ENCODE data around the gene SLC35B2.

The SLC35B2 gene

DNA sequence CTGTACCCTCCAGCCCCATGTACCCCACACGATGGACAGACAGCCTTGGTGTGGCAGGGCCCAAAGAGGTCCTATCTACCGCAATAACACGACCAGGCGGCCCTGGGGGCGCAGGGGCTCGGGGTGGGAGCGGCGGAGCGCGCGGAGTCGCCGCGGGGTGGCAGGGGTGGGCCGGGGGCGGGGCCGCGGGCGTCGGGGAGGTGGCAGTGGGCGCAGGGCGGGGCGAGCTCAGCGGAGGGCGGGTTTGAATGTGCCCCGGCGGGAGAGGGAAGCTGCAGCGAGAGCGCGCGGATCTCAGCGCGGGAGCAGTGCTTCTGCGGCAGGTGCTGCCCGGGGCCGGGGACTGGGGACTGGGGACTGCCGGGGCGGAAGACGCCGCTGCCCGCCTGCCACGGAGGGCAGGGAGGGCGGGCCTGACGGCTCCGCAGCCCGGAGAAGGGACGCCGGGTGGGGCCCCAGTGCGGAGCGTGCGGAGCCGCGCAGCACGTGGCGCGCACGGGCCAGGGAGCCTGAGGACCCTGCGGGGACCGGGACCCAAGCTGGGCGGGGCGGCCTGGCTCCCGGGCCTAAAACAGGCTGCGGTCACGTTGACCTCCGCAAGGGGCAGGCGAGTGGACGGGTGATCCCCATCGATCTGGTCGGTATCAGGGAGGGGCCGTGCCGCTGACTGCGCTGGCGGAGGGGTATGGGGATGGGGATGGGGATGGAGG is 33.9 kb downstream of the SLC35B2 start, which contains the start of gene SLC29A1:
Gene SLC29A1, plus strand, starts transcription at position 277 of the 710 bp plus-strand sequence. CDS start 3,719 bp downstream, outside the sequence.
- peak within 1 kb of the TSS; percentile 74 for H3K4me3 ChIP-seq (replicated peaks; ENCODE audit: low read depth, low read length)
- no peak for DNase-seq (ENCODE audit: extremely low read depth, low read depth)
- TF ChIP-seq, protein P1, sequence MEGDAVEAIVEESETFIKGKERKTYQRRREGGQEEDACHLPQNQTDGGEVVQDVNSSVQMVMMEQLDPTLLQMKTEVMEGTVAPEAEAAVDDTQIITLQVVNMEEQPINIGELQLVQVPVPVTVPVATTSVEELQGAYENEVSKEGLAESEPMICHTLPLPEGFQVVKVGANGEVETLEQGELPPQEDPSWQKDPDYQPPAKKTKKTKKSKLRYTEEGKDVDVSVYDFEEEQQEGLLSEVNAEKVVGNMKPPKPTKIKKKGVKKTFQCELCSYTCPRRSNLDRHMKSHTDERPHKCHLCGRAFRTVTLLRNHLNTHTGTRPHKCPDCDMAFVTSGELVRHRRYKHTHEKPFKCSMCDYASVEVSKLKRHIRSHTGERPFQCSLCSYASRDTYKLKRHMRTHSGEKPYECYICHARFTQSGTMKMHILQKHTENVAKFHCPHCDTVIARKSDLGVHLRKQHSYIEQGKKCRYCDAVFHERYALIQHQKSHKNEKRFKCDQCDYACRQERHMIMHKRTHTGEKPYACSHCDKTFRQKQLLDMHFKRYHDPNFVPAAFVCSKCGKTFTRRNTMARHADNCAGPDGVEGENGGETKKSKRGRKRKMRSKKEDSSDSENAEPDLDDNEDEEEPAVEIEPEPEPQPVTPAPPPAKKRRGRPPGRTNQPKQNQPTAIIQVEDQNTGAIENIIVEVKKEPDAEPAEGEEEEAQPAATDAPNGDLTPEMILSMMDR (IDR thresholded peaks at IDR 0.05; ENCODE audit: low read depth, low read length, missing control alignments) = no peak

DNA sequence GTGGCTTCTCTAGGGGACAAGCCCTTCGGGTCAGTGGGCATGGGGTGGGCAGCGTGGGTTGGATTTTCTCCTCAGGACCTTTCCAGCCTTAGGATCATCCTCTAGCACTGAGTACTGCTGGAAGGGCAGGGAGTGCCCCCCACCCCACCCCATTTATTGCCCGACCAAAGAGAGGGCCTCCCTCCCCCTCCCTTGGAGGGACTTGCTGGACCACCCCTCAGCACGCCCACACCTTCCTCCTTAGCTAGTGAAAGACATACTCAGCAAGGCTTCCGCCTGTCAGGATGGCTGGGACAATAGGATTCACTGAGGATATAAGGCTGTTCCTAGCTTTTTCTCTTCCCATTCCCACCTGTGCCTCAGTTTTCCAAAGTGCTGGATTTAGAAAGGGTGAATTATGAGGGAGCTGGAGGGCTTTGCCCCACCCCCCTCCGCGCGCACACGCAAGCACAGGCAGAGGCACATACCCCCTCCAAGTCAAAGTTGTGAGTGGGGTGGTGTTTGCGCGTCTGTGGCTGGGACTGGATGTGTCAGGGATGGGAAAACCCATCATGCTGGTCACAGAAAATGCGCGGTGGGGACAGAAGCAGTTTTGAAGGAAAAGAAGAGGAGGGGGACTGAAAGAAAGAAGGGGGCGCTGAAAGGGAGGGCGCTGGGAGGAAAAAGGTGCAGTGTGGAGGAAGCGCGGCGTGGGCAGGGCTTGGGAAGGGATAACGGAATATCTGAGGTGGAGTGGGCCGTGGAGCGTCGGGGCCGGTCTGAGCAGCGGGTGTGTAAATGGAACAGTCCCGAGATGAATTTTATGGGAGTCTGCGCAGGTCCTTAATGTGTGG is 34.6 kb downstream of the SLC35B2 start:
- DNase-seq (ENCODE audit: extremely low read depth, low read depth) = no peak
- peak overlapping the region; percentile 74 for H3K4me3 ChIP-seq (replicated peaks; ENCODE audit: low read depth, low read length)
- TF ChIP-seq, protein P1 (IDR thresholded peaks at IDR 0.05; ENCODE audit: low read depth, low read length, missing control alignments) = no peak

DNA sequence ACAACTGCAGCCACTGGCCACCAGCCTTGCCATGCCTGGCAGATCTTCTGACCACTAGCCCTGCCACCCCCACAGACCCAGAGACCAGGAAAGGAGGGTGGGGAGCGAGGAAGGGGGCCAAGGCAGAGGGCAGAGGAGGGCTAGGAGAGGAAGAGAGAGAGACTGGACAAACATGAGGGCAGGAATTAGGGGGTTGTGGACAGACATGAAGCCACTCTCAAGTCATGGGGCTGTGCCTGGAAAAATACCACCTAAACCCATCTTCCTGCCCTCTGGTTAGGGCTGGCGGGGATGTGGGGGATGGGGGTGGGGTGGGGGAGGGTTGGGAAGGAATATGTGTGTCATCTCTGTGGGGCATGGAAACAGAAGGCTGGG is 35.4 kb downstream of the SLC35B2 start:
- no peak overlapping the region for H3K4me3 ChIP-seq (replicated peaks; ENCODE audit: low read depth, low read length)
- TF ChIP-seq, protein P1 (IDR thresholded peaks at IDR 0.05; ENCODE audit: low read depth, low read length, missing control alignments) = no peak
- DNase-seq (ENCODE audit: extremely low read depth, low read depth) = no peak

DNA sequence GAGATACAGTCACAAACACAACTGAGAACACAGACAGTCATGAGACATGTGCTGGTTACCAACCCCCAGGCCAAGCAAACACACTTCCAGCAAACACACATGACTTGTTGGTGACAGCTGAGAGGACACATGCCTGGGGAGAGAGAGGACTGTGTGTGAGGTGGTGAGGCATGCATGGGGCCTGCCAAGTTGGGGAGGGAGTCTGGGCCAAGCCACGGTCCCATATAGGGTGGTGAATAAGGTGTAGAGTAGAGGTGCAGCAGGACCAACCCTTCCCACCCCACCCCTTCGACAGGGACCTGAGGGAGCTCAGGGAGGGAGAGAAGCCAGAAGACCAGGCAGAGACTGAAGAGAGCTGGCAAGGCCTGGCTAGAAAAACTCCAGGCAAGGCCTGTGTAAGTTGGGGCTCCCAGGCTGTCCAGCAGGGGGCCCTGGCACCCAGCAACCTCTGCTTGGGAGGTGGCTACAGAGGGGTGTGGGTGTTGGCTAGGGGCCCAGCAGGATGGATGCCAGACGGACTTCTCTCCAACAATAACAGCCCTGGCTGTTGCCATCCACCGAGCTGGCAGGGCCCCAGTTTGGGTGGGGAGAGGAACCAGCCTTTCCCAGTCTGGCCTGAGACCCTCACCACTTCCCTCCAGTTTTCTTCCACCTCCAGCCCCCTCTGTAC is 35.9 kb downstream of the SLC35B2 start:
- DNase-seq (ENCODE audit: extremely low read depth, low read depth) = peak; percentile 66
- H3K4me3 ChIP-seq (replicated peaks; ENCODE audit: low read depth, low read length) = no peak overlapping the region
- TF ChIP-seq, protein P1 (IDR thresholded peaks at IDR 0.05; ENCODE audit: low read depth, low read length, missing control alignments) = peak; percentile 86

DNA sequence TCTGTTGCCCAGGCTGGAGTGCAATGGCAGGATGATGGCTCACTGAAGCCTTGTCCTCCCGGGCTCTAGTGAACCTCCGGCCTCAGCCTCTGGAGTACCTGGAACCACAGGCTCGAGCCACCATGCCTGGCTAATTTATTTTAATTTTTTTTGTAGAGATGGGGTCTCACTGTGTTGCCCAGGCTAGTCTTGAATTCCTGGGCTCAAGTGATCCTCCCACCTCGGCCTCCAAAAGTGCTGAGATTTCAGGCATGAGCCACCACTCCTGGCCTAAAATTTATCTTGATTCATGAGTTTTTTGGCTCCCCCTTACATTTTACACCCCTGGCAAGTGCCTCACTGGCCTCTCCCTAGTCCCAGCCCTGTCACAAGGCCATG is 36.4 kb downstream of the SLC35B2 start:
- no peak overlapping the region for H3K4me3 ChIP-seq (replicated peaks; ENCODE audit: low read depth, low read length)
- DNase-seq (ENCODE audit: extremely low read depth, low read depth) = no peak
- TF ChIP-seq, protein P1 (IDR thresholded peaks at IDR 0.05; ENCODE audit: low read depth, low read length, missing control alignments) = no peak

DNA sequence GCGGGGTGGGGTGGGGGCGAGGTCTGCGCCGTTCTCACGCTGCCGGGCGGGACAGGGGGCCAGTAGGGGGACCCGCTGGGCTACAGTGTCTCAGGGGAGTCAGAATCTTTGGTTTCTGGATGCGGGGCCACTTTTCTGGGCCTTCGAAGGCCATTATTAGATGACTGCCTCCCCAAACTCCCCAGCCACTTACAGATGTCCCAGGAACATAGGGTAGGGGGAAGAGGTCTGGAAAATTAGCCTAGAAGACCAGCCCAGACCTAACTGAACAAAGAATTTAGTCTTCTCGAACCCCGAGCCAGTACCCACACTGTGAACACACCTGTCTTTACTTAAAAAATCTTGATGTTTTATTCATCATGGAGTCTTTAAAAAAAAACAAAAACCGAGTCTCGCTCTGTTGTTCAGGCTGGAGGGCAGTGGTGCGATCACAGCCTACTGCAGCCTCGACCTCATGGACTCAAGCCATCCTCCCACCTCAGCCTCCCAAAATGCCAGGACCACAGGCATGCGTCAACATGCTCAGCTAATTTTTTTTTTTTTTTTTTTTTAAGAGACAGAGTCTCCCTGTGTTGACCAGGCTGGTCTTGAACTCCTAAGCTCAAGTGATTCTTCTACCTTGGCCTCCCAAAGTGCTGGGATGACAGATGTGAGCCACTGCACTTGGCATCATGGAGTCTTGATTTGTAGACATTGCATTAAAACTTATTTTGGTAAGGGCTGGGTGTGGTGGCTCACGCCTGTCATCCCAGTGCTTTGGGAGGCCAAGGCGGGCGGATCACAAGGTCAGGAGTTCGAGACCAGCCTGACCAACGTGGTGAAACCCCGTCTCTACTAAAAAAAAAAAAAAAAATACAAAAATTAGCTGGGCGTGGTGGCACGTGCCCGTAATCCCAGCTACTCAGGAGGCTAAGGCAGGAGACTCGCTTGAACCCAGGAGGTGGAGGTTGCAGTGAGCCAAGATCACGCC is 37.2 kb downstream of the SLC35B2 start:
- peak overlapping the region; percentile 20; the same call in 1 of the 2 replicates for H3K4me3 ChIP-seq (replicated peaks; ENCODE audit: low read depth, low read length)
- TF ChIP-seq, protein P1 (IDR thresholded peaks at IDR 0.05; ENCODE audit: low read depth, low read length, missing control alignments) = no peak
- no peak for DNase-seq (ENCODE audit: extremely low read depth, low read depth)
